ENCODE measurements around the gene NUP42.
"Not testable (repeated sequence)": the region's sequence is repeated elsewhere in the genome, so short reads cannot be mapped to it uniquely, and the experiment has no call there.

Gene NUP42

DNA sequence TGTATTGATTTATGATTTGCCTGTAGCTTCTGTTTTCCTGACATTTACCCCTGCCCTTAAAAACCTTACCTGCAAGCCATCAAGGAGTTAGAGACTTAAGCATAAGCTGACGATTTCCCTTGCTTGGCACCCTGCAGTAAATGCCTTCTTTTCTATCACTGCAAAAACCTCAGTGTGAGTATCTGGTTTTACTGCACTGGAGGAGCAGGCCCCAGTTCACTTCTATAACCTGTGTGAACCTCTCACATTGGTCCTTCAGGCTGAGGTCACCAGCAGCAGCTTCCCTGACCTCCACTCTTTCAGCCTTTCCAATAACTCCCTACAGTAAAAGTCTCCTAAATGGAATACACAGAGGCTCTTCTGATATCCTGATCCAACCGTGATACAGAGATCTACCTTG, 30.5 kb downstream of the NUP42 start:
- DNase-seq: no peak
- Histone ChIP-seq H3K27ac (ENCODE audit: insufficient read depth, low read length, poor library complexity, severe bottlenecking) (no peak overlapping the region), H3K9me3 (ENCODE audit: control insufficient read depth, low read length) (no peaks in the 10 kb centered on the region), H3K27me3 (replicated peaks; ENCODE audit: control insufficient read depth, insufficient read depth, low read length, poor library complexity, severe bottlenecking) (no peaks in the 10 kb centered on the region), H3K4me3 (ENCODE audit: insufficient read depth, low read depth, low read length, poor library complexity, severe bottlenecking) (no peak overlapping the region), H3K36me3 (ENCODE audit: control insufficient read depth, insufficient read depth, low read length) (no peaks in the 10 kb centered on the region), H3K4me1 (ENCODE audit: control insufficient read depth, insufficient read depth, low read length, poor library complexity, severe bottlenecking) (no peaks in the 10 kb centered on the region)

DNA sequence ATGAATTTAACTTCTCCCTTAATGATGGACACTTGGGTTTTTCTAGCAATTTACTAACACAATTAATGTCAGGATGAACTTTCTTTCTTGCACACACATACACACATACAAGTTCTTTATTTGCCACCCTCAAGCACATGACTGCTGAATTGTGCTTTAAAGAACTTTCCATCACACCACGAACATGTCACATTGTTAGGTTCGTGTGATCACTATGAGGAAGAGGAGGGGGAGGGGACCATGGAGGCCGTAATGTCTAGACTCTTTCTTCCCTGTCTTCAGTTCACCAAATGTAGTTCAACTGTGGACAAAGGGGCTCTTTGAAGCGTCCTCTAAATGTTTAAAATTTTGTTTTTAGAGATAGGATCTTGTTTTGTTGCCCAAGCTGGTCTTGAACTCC, 31.0 kb downstream of the NUP42 start:
- H3K4me1 ChIP-seq (ENCODE audit: control insufficient read depth, insufficient read depth, low read length, poor library complexity, severe bottlenecking): no peaks in the 10 kb centered on the region
- no peaks in the 10 kb centered on the region for H3K27me3 ChIP-seq (replicated peaks; ENCODE audit: control insufficient read depth, insufficient read depth, low read length, poor library complexity, severe bottlenecking)
- H3K36me3 ChIP-seq (ENCODE audit: control insufficient read depth, insufficient read depth, low read length): no peaks in the 10 kb centered on the region
- H3K27ac ChIP-seq (ENCODE audit: insufficient read depth, low read length, poor library complexity, severe bottlenecking): no peak overlapping the region
- no peaks in the 10 kb centered on the region for H3K9me3 ChIP-seq (ENCODE audit: control insufficient read depth, low read length)
- H3K4me3 ChIP-seq (ENCODE audit: insufficient read depth, low read depth, low read length, poor library complexity, severe bottlenecking): no peak overlapping the region
- DNase-seq: no peak

DNA sequence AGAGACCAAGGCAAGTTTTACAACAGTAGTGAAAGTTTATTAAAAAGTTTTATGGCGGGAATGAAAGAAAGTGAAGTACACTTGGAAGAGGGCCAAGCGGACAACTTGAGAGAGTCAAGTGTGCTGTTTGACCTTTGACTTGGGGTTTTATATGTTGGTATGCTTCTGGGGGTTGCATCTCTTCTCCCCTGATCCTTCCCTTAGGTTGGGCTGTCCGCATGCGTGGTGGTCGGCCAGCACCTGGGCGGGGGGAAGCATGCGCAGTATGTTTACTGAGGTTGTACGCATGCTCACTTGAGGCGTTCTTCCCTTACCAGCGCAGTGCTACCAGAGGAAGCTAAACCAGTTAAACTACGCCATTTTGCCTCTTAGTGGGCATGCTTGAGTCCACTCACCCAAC, 31.9 kb downstream of the NUP42 start:
- Histone ChIP-seq H3K27me3 (replicated peaks; ENCODE audit: control insufficient read depth, insufficient read depth, low read length, poor library complexity, severe bottlenecking) (no peaks in the 10 kb centered on the region), H3K9me3 (ENCODE audit: control insufficient read depth, low read length) (no peaks in the 10 kb centered on the region), H3K36me3 (ENCODE audit: control insufficient read depth, insufficient read depth, low read length) (no peaks in the 10 kb centered on the region), H3K4me3 (ENCODE audit: insufficient read depth, low read depth, low read length, poor library complexity, severe bottlenecking) (no peak overlapping the region), H3K4me1 (ENCODE audit: control insufficient read depth, insufficient read depth, low read length, poor library complexity, severe bottlenecking) (no peaks in the 10 kb centered on the region), H3K27ac (ENCODE audit: insufficient read depth, low read length, poor library complexity, severe bottlenecking) (no peak overlapping the region)
- DNase-seq: no peak

DNA sequence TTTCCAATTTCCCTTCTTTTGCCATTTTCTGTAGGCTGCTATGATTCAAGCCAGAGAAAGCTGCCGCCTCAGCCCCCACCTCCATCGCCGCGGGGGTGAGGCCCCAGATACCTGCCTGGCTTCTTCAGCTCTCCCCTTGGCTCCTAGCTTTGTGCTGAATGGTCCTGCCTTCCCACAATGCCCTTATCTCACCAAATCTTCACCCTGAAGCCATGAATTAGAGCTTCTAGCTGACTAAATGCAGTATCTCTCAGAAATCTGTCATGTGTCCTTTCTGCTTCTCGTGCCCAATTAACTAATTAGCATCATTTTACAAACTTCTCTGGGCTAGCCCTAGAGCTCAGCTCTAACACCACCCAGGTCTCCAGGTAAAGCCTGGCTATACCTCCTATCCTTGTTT, 32.6 kb downstream of the NUP42 start:
- no peak for DNase-seq
- Histone ChIP-seq H3K27me3 (replicated peaks; ENCODE audit: control insufficient read depth, insufficient read depth, low read length, poor library complexity, severe bottlenecking) (no peaks in the 10 kb centered on the region), H3K9me3 (ENCODE audit: control insufficient read depth, low read length) (no peaks in the 10 kb centered on the region), H3K4me1 (ENCODE audit: control insufficient read depth, insufficient read depth, low read length, poor library complexity, severe bottlenecking) (no peaks in the 10 kb centered on the region), H3K4me3 (ENCODE audit: insufficient read depth, low read depth, low read length, poor library complexity, severe bottlenecking) (no peak overlapping the region), H3K36me3 (ENCODE audit: control insufficient read depth, insufficient read depth, low read length) (no peaks in the 10 kb centered on the region), H3K27ac (ENCODE audit: insufficient read depth, low read length, poor library complexity, severe bottlenecking) (no peak overlapping the region)

DNA sequence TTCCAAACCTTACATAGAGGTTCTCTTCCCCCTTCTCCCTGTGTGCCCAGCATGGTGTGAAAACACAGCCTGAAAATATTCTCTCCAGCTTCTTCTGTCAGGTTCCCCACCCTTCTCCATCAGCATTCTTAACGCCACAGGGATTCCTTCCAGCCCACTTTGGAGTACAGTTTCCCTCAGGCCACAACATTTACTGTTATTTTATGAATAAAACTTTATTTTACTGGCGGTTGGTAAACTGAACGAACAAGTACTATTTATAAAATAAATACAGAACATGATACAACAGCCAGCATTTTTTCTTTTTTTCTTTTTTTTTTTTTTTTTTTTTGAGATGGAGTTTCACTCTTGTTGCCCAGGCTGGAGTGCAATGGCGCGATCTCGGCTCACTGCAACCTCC, 33.1 kb downstream of the NUP42 start:
- Histone ChIP-seq H3K27ac (ENCODE audit: insufficient read depth, low read length, poor library complexity, severe bottlenecking) (no peak overlapping the region), H3K27me3 (replicated peaks; ENCODE audit: control insufficient read depth, insufficient read depth, low read length, poor library complexity, severe bottlenecking) (no peaks in the 10 kb centered on the region), H3K4me1 (ENCODE audit: control insufficient read depth, insufficient read depth, low read length, poor library complexity, severe bottlenecking) (no peaks in the 10 kb centered on the region), H3K36me3 (ENCODE audit: control insufficient read depth, insufficient read depth, low read length) (no peaks in the 10 kb centered on the region), H3K4me3 (ENCODE audit: insufficient read depth, low read depth, low read length, poor library complexity, severe bottlenecking) (no peak overlapping the region), H3K9me3 (ENCODE audit: control insufficient read depth, low read length) (no peaks in the 10 kb centered on the region)
- no peak for DNase-seq

DNA sequence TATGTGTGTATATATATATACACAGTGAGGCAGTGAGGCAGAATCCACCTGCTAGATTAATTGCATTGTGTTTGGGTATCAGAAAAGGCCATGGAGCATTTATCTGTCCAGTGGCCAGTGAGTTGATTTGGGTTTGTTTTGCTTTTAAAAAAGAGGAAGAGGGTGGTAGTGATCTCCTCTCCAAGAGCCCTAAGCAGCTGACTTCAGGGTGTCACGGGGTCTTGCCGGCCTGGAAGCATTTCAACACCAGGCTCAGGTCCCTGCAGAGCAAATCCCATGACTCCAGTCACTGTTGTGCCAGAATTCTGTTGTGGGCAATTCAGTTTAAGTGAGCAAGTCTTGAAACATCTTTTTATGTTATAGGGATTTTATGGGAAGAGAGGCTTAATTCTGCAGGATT, 34.2 kb downstream of the NUP42 start:
- Histone ChIP-seq H3K36me3 (ENCODE audit: control insufficient read depth, insufficient read depth, low read length) (no peaks in the 10 kb centered on the region), H3K4me1 (ENCODE audit: control insufficient read depth, insufficient read depth, low read length, poor library complexity, severe bottlenecking) (no peaks in the 10 kb centered on the region), H3K4me3 (ENCODE audit: insufficient read depth, low read depth, low read length, poor library complexity, severe bottlenecking) (no peak overlapping the region), H3K27me3 (replicated peaks; ENCODE audit: control insufficient read depth, insufficient read depth, low read length, poor library complexity, severe bottlenecking) (no peaks in the 10 kb centered on the region), H3K9me3 (ENCODE audit: control insufficient read depth, low read length) (no peaks in the 10 kb centered on the region), H3K27ac (ENCODE audit: insufficient read depth, low read length, poor library complexity, severe bottlenecking) (no peak overlapping the region)
- DNase-seq: no peak

DNA sequence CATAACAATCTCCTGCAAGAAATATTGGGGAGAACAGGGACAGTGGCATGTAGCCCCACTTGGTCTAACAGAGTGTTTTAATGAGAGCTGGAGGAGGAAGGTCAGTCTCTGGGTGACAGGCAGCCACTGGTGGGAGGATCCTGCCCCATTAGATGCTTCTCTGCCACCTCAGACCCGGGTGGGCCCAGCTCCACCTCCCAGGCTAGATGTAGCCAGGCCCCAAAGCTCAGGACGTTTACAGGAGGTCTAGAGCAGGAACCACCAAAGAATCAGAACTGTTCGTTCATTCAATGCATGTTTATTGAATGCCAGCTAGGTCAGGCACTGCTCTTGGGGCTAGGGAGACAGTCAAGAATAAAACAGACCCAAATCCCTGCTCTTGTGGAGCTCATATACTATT, 36.3 kb downstream of the NUP42 start:
- Histone ChIP-seq H3K36me3 (ENCODE audit: control insufficient read depth, insufficient read depth, low read length) (no peaks in the 10 kb centered on the region), H3K27me3 (replicated peaks; ENCODE audit: control insufficient read depth, insufficient read depth, low read length, poor library complexity, severe bottlenecking) (no peaks in the 10 kb centered on the region), H3K27ac (ENCODE audit: insufficient read depth, low read length, poor library complexity, severe bottlenecking) (no peak overlapping the region), H3K4me3 (ENCODE audit: insufficient read depth, low read depth, low read length, poor library complexity, severe bottlenecking) (no peak overlapping the region), H3K9me3 (ENCODE audit: control insufficient read depth, low read length) (no peaks in the 10 kb centered on the region), H3K4me1 (ENCODE audit: control insufficient read depth, insufficient read depth, low read length, poor library complexity, severe bottlenecking) (no peaks in the 10 kb centered on the region)
- DNase-seq: no peak

DNA sequence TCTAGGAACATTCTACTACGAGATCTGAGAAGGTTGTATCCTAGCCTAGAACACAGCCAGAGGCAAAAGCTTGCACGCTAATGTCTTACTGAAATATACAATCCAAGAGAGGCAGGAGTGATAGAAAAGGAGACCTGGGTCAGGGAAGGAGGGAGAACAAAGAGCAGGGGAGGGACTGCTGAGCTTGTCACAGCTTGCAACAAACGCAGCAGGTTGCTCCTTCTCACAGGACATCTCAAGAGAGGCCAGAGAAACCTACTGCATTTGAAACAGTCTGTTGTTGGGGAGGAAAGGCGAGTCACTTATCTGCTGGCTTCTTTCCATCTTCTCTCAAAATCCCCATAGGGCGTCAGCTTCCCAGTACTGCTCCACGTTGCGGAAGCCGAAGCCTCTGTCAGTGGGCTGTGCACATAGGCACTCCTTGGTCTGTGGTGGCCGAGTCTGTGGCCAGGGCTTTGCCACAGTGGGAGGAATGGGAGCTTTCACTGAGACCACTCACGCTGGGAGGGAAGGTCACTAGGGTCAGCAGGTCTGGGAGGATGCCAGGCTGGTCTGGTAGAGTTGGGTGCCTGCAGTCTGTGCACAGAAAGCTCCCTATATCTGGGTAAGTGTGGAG, 39.0 kb downstream of the NUP42 start:
- Histone ChIP-seq H3K36me3 (ENCODE audit: control insufficient read depth, insufficient read depth, low read length) (no peaks in the 10 kb centered on the region), H3K4me1 (ENCODE audit: control insufficient read depth, insufficient read depth, low read length, poor library complexity, severe bottlenecking) (no peaks in the 10 kb centered on the region), H3K27me3 (replicated peaks; ENCODE audit: control insufficient read depth, insufficient read depth, low read length, poor library complexity, severe bottlenecking) (no peaks in the 10 kb centered on the region), H3K9me3 (ENCODE audit: control insufficient read depth, low read length) (no peaks in the 10 kb centered on the region), H3K27ac (ENCODE audit: insufficient read depth, low read length, poor library complexity, severe bottlenecking) (no peak overlapping the region), H3K4me3 (ENCODE audit: insufficient read depth, low read depth, low read length, poor library complexity, severe bottlenecking) (no peak overlapping the region)
- DNase-seq: no peak

DNA sequence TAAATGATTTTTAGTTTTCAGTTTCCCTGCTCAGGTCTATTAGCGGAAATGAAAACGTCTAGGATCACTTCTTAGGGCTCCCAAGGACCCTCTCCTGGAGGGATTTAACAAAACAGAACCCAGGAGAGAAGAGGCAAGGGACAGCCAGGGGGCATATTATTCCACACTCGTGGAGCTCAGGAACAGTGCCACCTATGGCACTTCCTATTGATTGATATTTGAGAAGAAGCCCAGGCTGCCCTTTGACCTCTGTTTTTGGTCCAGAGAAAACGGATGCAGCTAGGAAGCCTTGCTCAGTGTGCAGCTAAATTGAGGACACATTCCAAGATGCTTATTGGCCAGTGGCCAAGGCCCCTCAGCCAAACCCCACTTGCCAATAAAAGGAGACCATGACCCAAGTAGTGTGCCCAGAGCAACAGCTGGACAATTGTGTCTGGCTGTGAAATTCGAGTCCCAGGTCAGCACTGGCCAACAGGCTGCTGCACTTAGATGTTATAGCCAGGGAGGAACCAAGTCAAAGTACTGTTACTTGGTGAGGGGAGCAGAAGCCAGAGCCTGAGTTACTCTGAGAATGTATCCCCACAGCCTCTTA, 40.7 kb downstream of the NUP42 start:
- no peaks in the 10 kb centered on the region for H3K9me3 ChIP-seq (ENCODE audit: control insufficient read depth, low read length)
- no peaks in the 10 kb centered on the region for H3K27me3 ChIP-seq (replicated peaks; ENCODE audit: control insufficient read depth, insufficient read depth, low read length, poor library complexity, severe bottlenecking)
- H3K4me1 ChIP-seq (ENCODE audit: control insufficient read depth, insufficient read depth, low read length, poor library complexity, severe bottlenecking): no peaks in the 10 kb centered on the region
- no peak overlapping the region for H3K4me3 ChIP-seq (ENCODE audit: insufficient read depth, low read depth, low read length, poor library complexity, severe bottlenecking)
- H3K27ac ChIP-seq (ENCODE audit: insufficient read depth, low read length, poor library complexity, severe bottlenecking): no peak overlapping the region
- H3K36me3 ChIP-seq (ENCODE audit: control insufficient read depth, insufficient read depth, low read length): no peaks in the 10 kb centered on the region
- no peak for DNase-seq

DNA sequence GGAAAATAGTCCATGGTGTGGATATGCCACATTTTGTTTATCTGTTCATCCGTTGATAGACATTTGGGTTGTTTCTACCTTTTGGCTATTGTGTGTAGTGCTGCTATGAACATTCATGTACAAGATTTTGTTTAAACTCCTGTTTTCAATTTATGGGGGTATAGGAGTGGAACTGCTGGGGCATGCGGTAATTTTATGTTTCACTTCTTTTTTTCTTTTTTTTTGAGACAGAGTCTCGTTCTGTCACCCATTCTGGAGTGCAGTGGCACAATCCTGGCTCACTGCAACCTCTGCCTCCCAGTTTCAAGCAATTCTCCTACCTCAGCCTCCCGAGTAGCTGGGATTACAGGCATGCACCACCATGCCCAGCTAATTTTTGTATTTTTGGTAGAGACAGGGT, 42.5 kb downstream of the NUP42 start:
- DNase-seq; H3K27me3 ChIP-seq (replicated peaks; ENCODE audit: control insufficient read depth, insufficient read depth, low read length, poor library complexity, severe bottlenecking): not testable (repeated sequence)

More for the DNA sequence above, 42.5 kb downstream of the NUP42 start:
- H3K36me3 ChIP-seq (ENCODE audit: control insufficient read depth, insufficient read depth, low read length); H3K4me1 ChIP-seq (ENCODE audit: control insufficient read depth, insufficient read depth, low read length, poor library complexity, severe bottlenecking); H3K27ac ChIP-seq (ENCODE audit: insufficient read depth, low read length, poor library complexity, severe bottlenecking); H3K4me3 ChIP-seq (ENCODE audit: insufficient read depth, low read depth, low read length, poor library complexity, severe bottlenecking); H3K9me3 ChIP-seq (ENCODE audit: control insufficient read depth, low read length): not testable (repeated sequence)
